GM10248 (cell line): ENCODE data around the gene PCDHB6.
"Not testable (repeated sequence)": the region's sequence is repeated elsewhere in the genome, so short reads cannot be mapped to it uniquely, and the experiment has no call there.

Experiments
- CTCF ChIA-PET: fragments of 300-600 bp; sonication (Branson Sonifier 250); formaldehyde crosslinking; extraction: SDS; loops from one replicate; lab custom pipeline; 2021; ENCODE audit warnings: antibody characterized with exemption; lab: Yijun Ruan, JAX
- POLR2A ChIA-PET: fragments of 350-650 bp; sonication (Branson Sonifier 250); formaldehyde crosslinking; extraction: SDS; loops from one replicate; lab custom pipeline; 2020; ENCODE audit warnings: antibody characterized with exemption; lab: Yijun Ruan, JAX
- DNase-seq: peaks from one replicate; pipeline ENCODE4 v3.0.0; 2012; ENCODE audit errors: extremely low spot score
- TF ChIP-seq, protein P1 (sequence below): IDR thresholded peaks from 2 replicates; pipeline ENCODE4 v1.5.1; 2012; ENCODE audit warnings: mild to moderate bottlenecking, low read depth; ENCODE audit errors: extremely low read depth, missing control alignments, control extremely low read depth

Gene PCDHB6

DNA sequence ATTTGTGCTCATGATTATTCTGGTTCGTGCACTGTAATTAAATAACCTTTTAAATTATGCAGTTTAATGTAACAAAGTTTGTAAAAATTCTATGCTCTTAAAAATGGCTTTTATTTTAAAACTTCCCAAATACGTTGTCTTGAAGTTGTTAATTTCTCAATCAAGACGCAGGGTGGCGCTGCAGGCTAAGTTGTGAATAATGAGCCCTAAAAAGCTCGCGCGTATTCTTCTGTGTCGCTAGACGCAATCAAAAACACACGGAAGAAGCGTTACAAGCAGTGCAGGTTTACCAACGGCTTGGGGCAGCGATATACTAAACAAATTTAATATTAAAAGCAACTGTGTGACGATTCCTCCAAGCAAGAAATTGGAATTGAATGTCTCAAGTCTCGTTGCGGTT, 28.3 kb upstream of the PCDHB6 start, which contains the start of gene PCDHB4:
Gene PCDHB4 (plus strand): TSS at position 256 of the 400 bp plus-strand sequence. CDS start 181 bp downstream, outside the sequence.
- TF ChIP-seq, protein P1, sequence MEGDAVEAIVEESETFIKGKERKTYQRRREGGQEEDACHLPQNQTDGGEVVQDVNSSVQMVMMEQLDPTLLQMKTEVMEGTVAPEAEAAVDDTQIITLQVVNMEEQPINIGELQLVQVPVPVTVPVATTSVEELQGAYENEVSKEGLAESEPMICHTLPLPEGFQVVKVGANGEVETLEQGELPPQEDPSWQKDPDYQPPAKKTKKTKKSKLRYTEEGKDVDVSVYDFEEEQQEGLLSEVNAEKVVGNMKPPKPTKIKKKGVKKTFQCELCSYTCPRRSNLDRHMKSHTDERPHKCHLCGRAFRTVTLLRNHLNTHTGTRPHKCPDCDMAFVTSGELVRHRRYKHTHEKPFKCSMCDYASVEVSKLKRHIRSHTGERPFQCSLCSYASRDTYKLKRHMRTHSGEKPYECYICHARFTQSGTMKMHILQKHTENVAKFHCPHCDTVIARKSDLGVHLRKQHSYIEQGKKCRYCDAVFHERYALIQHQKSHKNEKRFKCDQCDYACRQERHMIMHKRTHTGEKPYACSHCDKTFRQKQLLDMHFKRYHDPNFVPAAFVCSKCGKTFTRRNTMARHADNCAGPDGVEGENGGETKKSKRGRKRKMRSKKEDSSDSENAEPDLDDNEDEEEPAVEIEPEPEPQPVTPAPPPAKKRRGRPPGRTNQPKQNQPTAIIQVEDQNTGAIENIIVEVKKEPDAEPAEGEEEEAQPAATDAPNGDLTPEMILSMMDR: no peak
- ChIA-PET CTCF (no interaction called here), POLR2A (no interaction called here)
- no peak for DNase-seq

DNA sequence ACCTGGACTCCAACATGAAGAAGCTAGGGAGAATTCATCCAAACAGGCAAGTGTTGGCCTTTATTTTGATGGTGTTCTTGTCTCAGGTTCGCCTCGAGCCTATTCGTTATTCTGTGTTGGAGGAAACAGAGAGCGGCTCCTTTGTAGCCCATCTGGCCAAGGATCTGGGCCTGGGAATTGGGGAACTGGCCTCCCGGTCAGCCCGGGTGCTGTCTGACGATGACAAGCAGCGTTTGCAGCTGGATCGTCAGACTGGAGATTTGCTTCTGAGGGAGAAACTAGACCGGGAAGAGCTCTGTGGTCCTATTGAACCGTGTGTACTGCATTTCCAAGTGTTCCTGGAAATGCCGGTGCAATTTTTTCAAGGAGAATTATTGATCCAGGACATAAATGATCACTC, 27.9 kb upstream of the PCDHB6 start:
- DNase-seq: no peak
- CTCF ChIA-PET: no interaction called here
- TF ChIP-seq, protein P1: no peak
- POLR2A ChIA-PET: no interaction called here

DNA sequence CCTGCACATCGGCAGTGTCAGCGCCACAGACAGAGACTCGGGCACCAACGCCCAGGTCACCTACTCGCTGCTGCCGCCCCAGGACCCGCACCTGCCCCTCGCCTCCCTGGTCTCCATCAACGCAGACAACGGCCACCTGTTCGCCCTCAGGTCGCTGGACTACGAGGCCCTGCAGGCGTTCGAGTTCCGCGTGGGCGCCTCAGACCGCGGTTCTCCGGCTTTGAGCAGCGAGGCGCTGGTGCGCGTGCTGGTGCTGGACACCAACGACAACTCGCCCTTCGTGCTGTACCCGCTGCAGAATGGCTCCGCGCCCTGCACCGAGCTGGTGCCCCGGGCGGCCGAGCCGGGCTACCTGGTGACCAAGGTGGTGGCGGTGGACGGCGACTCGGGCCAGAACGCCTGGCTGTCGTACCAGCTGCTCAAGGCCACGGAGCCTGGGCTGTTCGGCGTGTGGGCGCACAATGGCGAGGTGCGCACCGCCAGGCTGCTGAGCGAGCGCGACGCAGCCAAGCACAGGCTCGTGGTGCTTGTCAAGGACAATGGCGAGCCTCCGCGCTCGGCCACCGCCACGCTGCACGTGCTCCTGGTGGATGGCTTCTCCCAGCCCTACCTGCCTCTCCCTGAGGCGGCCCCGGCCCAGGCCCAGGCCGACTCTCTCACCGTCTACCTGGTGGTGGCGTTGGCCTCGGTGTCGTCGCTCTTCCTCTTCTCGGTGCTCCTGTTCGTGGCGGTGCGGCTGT, 26.3 kb upstream of the PCDHB6 start:
- DNase-seq, CTCF ChIA-PET, POLR2A ChIA-PET: not testable (repeated sequence)

DNA sequence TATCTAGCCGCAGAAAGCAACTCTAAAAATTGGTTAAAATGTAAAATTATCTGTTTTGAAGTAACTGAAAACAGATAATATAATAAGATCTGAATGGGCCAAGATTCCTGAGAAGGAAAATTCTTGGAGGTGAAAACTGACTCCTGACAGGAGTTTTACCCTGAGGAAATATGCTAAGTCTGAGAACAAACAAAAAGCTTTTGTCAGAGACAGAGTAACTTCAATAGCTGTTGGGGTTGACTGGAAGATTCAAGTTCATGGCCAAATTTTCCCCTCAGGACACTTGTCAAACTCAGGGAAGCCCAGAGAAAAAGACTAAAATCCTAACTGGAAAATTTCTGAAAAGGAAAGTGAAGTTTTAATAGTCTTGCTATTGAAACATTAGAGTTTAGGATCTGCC, 22.6 kb upstream of the PCDHB6 start:
- TF ChIP-seq, protein P1: no peak
- no peak for DNase-seq
- POLR2A ChIA-PET: no interaction called here
- CTCF ChIA-PET: no interaction called here

DNA sequence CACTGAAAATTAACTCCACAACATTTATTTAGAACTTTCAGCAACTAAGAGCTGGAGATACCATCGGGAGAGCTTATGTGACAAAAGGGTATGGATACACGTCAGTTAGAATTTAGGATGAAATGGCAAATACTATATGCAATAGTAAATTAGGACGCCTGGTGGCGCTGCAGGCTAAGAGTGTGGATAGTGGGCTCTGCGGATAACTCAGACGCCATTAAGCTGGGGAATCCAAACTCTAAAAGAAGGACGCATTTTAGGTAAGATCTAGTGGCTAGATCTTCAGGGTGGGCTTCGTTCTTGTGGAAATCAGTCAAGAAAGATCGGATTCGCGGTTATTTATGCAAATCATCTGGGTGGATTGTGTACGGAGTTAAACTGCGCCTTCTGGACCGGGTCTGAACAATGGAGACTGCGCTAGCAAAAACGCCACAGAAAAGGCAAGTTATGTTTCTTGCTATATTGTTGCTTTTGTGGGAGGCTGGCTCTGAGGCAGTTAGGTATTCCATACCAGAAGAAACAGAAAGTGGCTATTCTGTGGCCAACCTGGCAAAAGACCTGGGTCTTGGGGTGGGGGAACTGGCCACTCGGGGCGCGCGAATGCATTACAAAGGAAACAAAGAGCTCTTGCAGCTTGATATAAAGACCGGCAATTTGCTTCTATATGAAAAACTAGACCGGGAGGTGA, 14.7 kb upstream of the PCDHB6 start, which contains the start of gene PCDHB5:
Gene PCDHB5 (plus strand): TSS at position 177 of the 688 bp plus-strand sequence. CDS start 229 bp downstream, at position 406.
- no peak for DNase-seq
- CTCF ChIA-PET: no interaction called here
- POLR2A ChIA-PET: no interaction called here
- TF ChIP-seq, protein P1: no peak

DNA sequence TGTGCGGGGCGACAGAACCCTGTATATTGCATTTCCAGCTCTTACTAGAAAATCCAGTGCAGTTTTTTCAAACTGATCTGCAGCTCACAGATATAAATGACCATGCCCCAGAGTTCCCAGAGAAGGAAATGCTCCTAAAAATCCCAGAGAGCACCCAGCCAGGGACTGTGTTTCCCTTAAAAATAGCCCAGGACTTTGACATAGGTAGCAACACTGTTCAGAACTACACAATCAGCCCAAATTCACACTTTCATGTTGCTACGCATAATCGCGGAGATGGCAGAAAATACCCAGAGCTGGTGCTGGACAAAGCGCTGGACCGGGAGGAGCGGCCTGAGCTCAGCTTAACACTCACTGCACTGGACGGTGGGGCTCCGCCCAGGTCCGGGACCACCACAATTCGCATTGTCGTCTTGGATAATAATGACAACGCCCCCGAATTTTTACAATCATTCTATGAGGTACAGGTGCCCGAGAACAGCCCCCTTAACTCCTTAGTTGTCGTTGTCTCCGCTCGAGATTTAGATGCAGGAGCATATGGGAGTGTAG, 14.1 kb upstream of the PCDHB6 start:
- TF ChIP-seq, protein P1: no peak
- DNase-seq: no peak
- CTCF ChIA-PET: no interaction called here
- POLR2A ChIA-PET: no interaction called here

DNA sequence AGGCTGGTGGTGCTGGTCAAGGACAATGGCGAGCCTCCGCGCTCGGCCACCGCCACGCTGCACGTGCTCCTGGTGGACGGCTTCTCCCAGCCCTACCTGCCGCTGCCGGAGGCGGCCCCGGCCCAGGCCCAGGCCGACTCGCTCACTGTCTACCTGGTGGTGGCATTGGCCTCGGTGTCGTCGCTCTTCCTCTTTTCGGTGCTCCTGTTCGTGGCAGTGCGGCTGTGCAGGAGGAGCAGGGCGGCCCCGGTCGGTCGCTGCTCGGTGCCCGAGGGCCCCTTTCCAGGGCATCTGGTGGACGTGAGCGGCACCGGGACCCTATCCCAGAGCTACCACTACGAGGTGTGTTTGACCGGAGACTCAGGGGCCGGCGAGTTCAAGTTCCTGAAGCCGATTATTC, 12.5 kb upstream of the PCDHB6 start:
- DNase-seq, POLR2A ChIA-PET, CTCF ChIA-PET: not testable (repeated sequence)
